Activated CD4-positive, alpha-beta T cell treated with anti-CD3 and anti-CD28 coated beads, Interleukin-2, amount 50 U/mL, for 24 hours (primary cell): Measurements from ENCODE around the gene SPO11.

Source experiments
- DNase-seq, 2 donors: peaks; one replicate each; pipeline ENCODE4 v3.0.0-alpha.2; 2020; ENCODE audit warnings: low read depth in 1 of 2, low spot score in 1 of 2

Gene SPO11

DNA sequence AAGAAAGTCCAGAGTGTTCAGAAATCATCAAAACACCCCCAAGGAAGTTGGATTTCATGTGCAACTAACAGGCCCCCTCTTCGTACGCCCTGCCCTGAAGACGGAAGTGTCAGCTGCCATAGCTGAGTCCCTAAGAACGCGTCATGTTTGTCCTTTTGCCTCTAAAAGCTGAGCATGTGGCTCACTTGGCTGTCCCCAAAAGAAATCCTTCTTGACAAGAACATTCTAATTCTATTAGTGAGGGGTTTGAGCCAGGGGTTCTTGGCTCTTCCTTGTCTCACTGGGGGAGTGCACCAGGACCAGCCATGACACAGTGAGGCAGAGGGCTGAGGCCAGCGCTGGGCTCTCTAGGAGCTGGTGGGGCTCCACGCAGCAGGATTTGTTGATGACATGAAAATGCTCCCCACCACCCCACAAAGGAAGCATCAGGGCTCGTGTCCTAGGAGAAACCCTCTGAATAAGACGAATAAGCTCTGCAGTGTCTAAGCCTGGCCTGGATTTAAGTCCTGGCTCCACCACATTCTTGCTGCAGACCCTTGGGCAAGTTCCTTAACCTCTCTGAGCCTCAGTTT, 20.0 kb upstream of the SPO11 start:
- no peak for DNase-seq

DNA sequence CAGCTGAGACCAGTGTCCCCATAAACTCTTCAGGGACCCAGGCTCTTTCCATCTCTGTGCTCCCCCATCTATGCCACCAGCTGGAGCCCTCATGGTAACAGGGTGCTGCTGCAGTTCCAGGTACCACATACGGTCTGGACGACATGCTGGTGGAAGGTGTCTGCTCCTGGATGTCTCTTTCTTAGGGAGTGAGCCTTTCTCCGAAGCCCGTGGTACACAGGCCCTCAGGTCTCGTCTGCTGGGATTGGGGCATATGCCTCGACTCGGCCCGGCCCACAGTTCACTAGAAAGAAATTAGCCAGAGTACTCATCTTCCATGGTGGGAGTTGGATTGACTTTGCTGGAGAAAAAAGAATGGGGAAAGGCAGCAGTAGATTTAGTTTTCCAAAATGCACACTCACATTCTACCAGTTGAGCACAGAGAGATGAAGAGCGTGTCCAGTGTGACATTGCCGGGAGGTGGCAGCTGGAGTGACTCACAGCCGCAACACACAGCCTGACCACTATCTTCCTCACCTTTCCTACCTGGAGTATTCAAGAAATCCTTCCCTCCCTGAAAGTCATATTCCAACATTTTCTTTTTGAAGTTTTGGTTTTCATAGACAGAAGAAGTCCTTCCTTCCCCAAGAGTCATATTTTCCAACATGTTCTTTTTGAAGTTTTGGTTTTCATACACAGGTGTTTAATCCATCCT, 18.6 kb upstream of the SPO11 start:
- DNase-seq, result no peak

DNA sequence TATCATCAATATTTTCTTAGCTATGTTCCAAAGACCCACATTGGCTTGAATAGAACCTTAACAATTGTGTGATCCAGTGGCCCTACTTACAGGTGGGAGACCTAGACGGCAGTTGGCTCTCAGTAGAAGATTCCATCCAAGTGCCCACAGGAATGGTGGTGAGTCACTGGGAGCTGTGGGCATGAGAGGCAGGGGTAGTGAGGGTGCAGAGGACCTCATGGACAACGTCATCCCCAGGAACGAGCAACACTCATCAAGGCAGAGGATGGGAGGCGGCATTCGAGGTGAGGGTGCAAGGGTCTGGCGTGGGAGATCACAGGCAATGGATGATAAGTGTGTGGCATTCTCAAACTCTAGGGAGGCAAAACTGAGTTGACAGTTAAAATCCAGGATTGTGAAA, 17.5 kb upstream of the SPO11 start:
- no peak for DNase-seq

GRCh38 chr20:57313230-57313629, 16.4 kb upstream of the SPO11 start:
- no peak for DNase-seq

DNA sequence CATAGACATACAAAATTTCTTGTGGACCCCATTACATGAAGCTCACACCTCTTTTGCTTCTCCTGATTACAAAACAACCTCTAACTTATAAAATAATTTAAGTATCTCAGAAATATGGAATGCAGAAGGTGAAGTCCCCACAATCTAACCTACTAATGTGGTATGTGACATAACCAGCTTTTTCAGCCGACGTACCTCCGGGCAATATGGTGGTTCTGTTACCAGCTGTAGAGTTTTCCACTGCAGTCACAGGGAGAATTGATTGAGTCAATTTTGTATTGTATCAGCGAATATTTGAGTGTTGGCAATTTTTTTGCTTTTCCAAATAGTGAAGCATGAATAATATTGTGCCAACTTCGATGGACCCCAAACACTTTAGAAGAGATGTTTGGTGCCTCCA, 15.7 kb upstream of the SPO11 start:
- DNase-seq, result no peak

- no peak for DNase-seq
Observed at GRCh38 chr20:57315083-57315975, 14.3 kb upstream of the SPO11 start.

- DNase-seq, result no peak
Observed at GRCh38 chr20:57315976-57316480, 13.6 kb upstream of the SPO11 start.

DNA sequence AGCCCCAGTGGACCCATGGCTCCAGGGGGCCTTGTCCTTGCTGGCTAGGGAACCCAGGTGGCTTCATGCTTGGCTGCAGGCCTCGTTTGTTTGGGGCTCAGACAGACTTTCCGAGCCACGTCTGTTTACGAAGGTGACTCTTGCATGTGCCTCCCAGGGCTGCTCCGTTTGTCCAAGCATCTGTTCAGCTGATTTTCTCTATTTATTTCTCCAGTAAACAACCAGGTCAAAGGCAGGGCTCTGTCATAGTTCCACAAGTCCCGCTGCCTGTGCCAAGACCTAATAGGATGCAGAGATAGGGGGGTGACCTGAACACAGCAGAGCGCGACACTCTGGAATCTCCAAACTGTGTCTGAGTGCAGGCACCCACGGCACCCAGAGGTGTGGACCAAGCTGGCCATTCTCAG, 12.8 kb upstream of the SPO11 start:
- no peak for DNase-seq

DNA sequence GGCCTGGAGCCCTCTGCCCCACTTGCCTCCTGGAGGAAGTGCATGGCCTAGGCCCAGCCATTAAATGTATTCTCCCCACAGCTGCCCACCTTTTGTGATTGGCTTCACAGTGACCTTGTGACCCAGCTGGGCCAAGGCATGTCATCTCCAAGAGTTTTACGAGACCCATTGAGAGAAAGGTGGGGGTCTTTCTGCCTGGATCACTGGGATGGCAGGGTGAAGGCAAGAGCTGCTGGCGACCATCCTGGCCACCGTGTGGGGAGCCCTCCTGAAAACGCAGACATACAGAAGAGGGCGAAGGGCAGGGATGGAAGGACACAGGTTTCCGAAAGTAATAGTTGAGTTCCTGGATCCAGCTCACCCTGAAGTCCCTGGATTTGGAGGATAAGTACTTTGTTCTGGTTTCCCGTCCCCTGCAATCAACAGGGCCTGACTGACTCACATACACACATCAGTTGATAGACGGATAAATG, 12.3 kb upstream of the SPO11 start:
- DNase-seq, result no peak

DNA sequence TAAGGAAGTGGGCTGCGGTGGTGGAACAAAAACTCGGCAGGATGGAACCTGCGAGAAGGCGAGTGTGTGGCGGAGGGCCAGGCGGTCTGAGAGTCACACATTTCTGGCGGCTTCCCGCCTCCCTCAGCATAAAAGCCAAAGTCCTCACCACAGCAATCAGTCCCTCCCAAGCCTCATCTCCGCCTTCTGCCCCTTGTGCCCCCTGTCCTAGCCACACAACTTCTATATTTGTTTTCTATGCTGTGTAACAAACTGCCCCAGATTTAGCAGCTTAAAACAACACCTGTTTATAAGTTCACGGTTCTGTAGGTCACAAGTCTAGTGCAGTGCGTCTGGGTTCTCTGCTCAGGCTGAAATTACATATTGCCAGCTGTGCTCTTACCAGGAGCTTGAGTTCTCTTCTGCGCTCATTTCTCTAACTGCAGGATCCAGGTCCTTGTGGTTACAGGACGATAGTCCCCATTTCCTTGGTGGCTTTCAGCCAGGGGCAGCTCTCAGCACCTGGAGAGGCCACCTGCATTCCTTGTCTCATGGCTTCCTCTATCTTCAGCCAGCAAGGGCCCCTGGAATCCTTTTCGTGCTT, 11.7 kb upstream of the SPO11 start:
- DNase-seq, result no peak

GRCh38 chr20:57319584-57319983, 10.0 kb upstream of the SPO11 start:
- no peak for DNase-seq

DNA sequence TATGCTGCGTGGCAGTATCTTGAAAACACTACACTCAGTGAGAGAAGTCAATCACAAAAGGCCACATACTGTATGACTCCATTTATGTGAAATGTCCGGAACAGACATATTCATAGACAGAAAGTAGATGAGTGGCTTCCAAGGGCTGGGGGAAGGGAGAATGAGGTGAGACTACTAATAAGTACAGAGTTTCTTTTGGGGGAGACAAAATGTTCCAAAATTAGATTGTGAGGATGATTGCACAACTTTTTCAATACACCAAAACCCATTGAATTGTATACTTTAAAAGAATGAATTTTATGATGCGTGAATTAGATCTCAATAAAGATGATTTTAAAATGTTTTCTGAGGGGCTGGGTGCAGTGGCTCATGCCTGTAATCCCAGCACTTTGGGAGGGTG, 9.2 kb upstream of the SPO11 start:
- DNase-seq, result no peak

DNA sequence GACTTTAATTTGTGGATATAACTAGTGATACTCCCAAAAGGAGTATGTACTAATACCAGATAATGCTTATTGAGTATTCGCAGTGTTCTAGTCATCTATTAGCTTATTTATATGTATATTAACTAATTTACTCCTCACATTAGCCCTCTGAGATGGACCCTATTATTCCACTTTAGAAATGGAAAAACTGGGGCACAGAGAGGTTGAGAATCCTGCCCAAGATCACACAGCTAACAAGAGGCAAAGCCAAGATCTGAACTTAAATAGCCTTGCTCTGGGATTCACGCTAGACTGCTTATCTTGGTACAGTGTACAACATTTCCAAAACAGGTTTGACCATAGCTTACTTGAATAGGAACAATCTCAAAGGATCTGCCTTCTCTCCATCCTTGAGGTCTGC, 8.5 kb upstream of the SPO11 start:
- no peak for DNase-seq

GRCh38 chr20:57322476-57322875, 7.1 kb upstream of the SPO11 start:
- DNase-seq, result no peak

DNA sequence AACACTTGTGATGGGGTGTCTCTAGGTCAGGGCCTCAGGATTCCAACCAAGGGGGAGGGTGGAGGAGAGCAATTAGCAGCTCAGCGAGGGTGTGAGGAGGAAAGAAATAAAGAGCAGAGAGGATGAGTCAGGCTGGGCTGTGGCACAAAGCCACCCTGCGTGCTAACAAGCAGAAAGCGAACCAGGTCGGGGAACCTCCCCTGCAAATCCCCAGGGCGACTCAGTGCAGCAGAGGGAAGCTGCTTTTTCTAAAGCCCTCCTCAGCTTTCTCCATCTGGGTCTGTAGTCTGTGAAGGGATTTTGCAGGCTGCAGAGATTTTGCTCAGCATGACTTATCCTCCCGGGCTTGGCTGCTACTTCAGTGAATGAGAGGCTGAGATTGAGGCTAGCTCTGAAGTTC, 6.6 kb upstream of the SPO11 start:
- DNase-seq, result no peak

DNA sequence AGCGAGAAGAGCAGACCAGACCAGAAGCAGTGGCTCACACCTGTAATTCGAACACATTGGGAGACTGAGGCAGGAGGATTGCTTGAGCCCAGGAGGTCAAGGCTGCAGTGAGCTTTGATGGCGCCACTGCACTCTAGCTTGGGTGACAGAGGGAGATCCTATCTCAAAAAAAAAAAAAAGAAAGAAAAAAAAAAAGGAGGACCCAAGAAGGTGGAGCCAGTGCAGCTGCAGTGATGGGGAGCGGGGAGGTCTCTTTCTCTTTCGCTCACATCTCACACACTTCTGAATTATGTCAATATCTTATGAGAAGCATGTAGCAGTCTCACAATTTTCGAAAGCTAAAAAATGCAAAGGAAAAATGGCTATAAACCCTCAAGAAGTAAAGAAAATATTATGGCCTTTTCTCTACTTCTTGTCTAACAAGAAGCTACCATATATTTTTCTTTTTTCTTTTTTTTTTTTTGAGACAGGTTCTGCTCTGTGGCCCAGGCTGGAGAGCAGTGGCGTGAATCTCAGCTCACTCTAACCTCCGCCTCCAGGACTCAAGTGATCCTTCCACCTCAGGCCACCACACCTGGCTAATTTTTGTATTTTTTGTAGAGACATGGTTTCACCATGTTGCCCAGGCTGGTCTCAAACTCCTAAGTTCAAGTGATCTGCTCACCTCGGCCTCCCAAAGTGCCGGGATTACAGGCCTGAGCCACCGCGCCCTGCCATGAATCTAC, 3.8 kb upstream of the SPO11 start:
- DNase-seq, result no peak

DNA sequence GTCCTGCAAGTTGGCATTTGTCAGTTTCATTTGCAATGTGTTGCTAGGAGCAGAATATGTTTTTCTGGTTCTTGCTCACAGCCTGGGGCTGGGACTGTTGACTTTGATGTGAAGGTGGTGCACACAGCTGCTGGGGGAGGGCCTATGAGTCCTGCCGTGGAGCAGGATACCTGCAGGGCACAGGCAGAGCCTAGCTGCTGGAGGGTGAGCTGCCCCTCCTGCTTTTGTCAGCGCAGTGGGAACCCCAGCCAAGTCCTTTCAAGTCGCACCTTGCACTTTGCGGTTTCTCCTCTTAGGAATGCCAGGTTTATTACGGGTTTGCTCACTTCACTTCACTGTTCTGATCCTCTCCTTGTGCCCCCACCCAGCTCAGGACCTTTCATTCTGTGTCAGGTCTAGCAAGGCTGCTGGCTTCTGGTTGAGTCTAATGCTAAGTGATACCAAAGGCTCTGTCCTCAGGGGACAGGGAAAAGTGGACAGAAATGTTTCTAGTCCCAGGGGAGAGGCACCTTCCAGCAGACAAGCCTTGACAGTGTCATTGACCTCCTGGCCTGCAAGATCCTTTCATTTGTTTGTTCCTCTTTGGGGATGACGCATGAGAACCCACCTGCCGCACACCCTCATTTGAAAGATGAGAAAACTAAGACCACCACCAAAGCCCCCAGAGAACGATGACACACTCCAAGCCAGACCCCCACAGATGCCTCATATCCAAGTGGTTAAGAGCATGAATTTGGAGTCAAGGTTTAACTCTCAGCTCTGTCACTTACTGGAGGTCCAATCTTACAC, 2.7 kb upstream of the SPO11 start:
- no peak for DNase-seq

DNA sequence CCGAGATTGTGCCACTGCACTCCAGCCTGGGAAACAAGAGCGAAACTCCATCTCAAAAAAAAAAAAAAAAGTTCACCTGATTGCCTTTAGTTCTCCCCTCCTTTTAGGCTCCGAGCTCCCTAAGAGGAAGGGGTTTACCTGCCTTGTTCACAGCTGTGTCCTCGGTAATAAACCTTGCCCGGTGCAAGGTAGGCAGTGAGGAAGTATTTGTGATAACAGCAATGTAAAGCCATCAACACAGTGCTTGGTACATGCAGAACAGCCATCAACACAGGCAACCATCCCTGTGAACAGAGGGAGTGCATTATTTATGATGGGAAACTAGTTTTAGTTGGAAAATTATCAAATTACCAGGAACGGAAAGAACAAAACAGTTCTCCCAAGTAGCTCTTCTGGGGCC, 1.8 kb upstream of the SPO11 start:
- no peak for DNase-seq

DNA sequence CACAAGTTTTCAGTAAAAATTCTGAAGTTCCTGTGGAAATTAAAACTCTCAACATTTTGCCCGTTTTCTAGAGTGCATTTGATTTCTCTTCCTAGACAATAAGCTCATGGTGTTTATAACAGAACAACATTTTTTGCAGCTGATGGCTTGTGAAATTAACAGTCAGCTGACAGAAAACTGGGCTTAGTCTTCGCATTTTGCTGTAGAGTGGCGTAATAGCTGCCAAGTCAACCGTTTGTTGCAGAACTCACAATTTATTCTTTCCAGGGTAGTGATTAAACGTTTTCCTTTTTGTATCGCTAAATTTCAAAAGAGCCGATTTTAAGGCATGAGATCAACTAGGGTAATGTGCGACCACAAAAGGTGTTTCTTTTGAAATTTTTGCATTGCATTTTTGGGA, 1.4 kb downstream of the SPO11 start:
- DNase-seq, result no peak
